Hematopoietic multipotent progenitor cell (in vitro differentiated cells): ENCODE results near the gene UBE3C. TPM values are rescaled to one million over a fixed set of nuclear protein-coding genes. Genes with fewer than 3 reads are reported as not detected.

ENCODE experiments used
- DNase-seq, 3 donors: peaks; one replicate each; pipeline ENCODE4 v3.0.0-alpha.2; 2011 to 2015; ENCODE audit warnings: low read depth in 2 of 3, low spot score in 2 of 3
- small RNA-seq: library from RNA; depleted of rRNA; stranded (forward); fragments of <200 nt; gene quantifications from one replicate; pipeline ENCODE3, GENCODE V24; 2012
- total RNA-seq: library from RNA; depleted of rRNA; stranded (reverse); fragments of >200 nt; gene quantifications from one replicate; pipeline ENCODE4 v1.2.3, GENCODE V29; 2012

UBE3C gene
- total RNA-seq, 1 donor: 24.8 TPM

DNA sequence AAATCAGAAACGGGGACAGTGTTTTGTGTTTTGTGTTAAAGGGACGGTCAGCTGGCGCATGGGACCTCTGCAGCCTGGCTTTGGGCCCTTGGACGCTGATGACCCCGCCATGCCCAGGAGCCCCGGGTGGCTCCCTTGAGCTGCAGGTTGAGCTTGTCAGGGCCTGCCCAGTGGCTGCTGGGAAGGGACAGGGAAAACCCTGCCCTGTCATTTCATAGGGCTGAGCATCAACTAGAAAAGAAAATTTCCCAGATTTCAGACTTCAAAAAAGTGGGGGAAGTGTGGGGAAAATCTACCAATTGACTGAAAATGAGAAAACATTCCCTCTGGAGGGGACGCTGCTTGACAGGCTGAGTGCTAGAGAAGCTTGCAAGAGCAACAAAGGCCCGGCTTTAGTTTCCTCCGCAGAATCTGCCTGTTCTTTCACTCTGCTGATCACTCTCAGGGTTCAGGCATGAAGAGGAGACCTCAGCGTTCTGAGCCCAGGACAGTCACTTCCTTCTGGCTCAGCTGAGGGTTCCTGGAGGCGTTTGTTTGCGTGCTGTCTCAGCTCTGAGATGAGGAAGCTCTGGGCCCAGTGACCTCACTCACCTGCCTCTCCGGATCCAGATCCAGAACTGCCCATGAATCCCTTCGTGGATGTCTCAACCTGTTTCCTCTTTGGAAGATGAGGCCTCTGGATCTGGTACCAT is 179.4 kb downstream of the UBE3C start:
- peak in 2 of 3 donors; percentile 77 to 80 for DNase-seq

Small RNAs within 50 kb of the gene (small RNA-seq; reads per million reads assigned to genes)
- gene AC004975.1: not detected

Other genes with a start within 250 kb of the UBE3C start
- gene LMBR1, start 245.7 kb upstream of the UBE3C start, total RNA-seq: 76.2 TPM
- gene NOM1, start 189.2 kb upstream of the UBE3C start, total RNA-seq: 11.6 TPM
- not detected for gene MNX1, start 128.3 kb upstream of the UBE3C start, total RNA-seq
- gene DNAJB6, start 198.1 kb downstream of the UBE3C start, total RNA-seq: 106 TPM